ENCODE results near the gene EIF5.
"Not testable (repeated sequence)": the region's sequence is repeated elsewhere in the genome, so short reads cannot be mapped to it uniquely, and the experiment has no call there.

Gene EIF5

DNA sequence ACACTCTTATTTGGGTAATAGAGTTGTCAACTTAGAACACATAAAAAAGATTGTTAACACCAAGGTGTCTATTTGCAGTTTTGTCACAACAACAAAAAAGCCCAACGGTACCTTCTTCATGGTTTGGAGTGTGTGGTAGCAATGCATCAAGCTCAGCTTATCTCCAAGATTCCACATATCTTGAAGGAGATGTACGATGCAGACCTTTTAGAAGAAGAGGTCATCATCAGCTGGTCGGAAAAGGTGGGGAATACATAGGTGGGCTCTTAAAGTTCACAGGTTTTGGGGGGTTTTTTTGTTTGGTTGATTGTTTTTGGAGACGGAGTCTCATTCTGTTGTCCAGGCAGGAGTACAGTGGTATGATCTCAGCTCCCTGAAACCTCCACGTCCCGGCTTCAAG is 5.5 kb downstream of the EIF5 start:
- DNase-seq, result no peak

DNA sequence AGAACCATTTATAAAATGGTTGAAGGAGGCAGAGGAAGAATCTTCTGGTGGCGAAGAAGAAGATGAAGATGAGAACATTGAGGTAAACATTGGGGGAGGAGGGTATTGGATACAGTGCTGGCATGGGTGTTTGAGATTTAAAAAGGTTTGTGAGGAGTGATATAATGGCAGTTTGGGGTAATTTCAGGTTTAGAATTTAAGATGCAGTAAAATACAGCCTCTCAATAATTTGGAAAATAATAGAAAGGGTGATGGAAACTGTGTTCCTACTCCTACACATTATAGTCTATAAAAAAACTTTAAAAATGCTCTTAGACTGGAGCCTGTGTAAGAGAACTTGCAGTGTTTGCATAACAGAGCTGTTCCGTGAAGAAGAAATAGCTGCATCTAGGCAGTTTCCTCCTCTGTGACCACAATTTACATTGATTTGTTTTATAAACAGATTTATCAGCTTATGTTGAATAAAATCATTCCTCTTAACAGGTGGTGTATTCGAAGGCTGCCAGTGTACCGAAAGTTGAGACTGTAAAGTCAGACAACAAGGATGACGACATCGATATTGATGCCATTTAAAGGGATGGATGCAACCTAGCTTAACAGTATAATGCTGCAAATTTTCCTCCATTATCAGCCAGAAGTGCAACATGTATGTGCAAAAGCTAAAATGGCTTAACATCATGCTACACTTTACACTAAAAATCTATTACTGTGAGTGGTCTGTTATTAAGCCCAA is 6.6 kb downstream of the EIF5 start:
- DNase-seq, result no peak

DNA sequence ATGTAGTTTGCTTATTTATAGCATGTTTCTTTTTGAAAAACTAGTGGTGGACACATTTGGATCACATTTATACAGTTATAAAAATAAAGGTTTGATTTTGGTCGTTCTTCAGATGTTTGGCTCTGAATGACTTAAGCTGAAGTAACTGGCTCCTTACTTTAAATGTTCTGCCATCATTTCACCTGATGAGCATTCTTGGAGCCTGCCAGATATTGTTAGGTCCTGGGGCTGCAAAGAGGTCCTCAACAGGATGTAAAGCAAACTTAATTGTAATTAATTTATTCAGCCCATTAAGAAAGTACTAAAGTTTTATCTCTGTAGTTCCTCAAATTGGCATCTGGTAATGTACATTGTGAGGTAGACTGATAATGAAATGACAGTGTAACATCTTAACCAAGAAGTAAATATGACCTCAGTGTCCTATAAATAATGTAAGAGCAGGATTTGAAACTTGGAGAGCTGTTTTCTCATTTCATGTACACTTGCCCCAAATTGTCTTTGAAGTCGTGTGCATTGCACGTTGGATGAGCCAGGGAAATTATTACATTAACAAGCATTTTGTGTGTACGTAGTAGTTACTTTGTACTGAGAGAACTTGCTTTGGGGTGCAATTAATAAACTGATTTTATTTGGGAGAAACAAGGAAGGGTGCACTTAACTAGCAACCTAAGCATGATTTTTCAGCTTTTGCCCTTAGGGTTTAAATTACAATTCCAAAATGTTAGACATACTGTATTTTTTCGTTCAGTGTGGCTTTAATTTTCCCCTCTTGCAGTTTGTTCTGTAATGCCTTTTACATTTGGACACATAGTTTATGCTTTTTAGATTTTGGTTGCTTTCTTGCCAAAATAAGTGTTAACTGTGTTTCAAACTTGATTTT is 7.5 kb downstream of the EIF5 start:
- no peak for DNase-seq

DNA sequence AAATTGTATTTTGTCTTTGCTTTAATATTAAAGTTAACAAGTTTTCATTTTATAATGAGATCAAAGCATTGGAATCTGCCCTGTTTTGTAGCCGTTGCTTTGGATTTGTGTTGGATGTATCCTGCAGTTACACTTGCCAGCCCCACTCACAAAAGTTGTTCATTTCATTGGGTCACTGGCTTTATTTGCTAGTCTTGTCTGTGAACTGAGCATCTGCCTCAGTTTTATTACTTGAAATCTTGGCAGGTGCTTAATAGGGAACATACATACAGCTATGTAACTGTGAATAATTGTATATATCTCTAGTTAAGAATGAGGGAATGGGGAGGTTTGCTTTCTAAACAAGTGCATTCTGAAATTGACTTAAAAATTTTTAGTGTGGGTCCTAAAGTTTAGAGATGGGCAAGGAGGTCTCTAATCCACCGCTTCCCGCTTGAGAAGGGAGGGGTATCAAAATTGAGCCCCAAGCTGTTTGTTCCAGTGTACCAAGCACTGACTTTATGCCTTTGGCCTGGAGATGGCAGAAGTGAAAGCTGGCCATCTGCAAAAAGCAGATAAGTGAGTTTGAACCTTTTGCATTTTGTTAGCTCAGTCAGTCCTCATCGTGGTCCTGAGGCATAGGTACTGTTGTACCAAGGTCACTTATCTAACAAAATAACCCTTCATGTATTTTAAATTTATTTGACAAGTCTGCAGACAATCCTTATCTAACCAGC is 9.3 kb downstream of the EIF5 start:
- no peak for DNase-seq

DNA sequence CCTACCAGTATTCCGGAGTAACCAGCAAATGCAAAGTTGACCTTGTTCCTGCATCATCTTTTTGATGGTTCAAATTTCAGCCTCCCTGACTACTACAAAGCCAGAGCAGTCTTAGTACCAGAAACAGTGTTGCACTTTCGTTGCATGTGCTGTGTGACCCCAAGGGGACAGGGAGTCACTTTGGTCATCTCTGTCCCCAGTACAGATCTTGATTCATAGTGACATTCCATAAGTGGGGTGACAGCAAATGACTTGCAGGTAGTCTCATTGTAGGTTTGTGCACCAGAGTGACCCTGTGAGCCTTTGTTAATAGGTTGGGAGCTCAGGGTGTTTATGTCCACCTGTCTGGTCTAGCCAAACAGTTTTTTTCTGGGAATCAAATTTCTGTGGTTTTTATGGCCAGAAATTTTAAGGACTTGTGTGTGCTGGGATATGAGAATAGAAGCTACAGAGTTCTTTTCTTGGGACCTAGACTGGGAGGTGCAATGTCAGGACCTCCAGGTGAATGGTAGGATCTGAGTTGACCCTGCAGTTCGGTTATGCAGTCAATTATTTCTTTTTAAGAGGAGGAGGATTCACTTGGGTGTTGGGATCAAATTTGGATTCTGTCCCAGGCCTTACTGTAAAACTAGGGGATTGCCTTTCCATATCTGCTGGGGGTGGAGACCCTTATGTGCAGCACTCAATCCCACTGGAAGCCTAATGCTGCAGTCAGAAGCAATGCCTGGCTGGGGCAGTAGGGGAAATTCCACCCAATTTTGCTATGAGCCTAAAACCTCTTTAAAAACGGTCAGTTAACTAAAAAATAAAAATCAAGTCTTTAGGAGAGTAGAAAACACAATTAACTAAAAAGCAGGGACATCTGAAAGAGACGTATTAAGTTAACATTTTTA is 10.1 kb downstream of the EIF5 start:
- DNase-seq, result no peak

DNA sequence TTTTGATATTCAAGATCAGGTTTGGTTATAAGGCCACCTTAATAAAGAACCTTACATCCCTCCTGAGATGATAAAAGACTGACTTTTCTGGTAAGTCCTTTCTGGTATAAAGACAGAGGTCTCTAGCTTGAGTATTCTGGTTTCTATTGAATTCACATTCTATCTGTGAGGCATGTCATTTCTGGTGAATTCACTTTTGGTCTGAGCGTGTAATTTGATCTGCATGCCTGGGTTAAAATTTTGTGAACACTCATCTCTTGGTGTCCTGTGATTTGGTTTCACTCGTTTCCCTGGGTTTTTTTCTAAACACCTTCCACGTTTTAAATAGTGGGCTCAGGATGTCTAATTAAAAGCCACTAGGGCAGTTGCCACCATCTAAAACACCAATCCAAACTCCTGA is 12.2 kb downstream of the EIF5 start:
- DNase-seq, result no peak

DNA sequence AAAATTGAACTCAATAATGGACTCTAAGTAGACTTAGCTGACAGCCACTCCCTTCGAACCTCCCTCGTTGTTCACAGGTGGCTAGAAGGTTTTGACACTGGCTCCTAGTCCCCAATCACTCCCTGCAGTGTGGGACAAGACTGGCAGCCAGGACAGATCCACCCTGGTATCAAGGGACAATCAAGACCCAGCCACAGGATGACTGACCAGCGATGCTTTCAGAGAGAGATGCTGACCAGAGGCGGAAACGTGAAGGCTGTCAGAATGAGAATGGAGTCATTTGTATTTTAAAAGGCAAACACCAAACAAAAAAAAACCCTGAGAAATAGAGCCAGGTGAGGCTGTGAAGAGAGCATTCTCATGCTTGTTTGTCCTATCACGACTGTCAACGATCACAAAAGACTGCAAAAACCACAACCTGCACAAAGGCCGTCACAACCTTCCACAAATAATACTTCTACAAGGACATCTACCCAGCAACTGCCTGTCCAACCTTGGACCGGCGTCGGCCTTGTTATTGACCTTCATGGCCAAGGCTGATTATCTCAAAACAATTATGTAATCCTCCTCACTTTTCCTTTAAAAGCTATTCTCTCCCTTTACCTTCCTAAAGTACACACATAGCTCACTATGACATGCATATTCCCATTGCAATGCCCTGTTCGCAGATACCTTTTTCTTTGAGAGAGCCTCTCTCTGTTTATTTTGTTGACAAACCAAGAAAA is 13.2 kb downstream of the EIF5 start:
- DNase-seq, result no peak

DNA sequence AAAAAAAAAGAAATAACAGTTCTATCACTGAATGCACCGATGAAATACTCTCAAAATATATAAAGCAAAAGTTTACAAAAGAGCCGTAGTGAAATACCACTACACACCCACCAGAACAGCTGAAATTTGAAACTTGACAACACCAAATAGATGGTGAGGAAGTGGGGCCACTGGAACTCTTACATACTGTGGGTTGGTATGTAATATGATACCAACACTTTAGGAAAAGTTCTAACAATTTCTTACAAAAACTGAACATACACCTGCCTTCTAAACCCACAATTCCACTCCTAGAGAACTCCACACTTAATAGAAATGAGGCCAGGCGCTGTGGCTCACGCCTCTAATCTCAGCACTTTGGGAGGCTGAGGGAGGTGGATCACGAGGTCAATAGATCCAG is 14.1 kb downstream of the EIF5 start:
- DNase-seq, result no peak

DNA sequence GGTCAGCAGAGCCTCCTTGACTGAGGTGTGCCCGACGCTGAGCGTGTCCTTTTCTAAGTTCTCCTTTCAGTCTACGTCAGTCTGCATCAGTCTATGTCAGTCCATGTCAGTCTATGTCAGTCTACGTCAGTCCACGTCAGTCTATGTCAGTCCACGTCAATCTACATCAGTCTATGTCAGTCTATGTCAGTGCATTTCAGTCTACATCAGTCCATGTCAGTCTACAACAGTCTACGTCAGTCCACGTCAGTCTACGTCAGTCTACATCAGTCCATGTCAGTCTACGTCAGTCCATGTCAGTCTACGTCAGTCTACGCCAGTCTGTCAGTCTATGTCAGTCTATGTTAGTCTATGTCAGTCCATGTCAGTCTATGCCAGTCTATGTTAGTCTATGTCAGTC is 15.9 kb downstream of the EIF5 start:
- no peak for DNase-seq

DNA sequence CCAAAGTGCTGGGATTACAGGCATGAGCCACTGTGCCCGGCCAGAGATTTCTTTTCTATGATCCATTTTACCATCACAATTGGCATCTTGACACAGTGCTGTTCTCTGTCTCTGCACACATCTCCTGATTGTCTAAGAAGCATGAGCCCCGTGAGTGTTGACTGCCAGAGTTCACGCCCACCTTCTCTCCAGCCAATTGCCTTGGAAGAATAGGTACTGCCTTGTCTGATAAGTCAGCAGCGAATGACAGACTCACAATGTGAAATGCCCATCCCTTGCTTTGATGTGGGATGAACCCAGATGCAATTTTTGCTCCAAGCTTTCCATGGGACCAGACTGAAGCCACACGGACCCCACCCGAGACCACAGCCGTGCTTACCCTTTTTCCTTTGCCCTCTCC is 19.3 kb downstream of the EIF5 start:
- DNase-seq, result no peak

DNA sequence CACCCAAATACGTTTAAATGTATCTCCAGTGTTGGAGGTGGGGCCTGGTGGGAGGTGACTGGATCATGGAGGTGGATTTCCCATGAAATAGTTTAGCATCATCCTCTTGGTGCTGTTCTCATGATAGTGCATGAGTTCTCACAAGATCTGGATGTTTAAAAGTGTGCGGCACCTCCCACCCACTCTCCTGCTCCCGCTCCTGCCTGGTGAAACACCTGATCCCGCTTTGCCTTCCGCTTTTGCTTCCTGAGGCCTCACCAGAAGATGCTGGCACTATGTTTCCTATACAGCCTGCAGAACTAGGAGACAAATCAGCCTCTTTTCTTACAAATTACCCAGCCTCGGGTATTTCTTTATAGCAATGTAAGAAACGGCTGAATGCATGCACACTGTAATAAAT is 20.1 kb downstream of the EIF5 start:
- no peak for DNase-seq

DNA sequence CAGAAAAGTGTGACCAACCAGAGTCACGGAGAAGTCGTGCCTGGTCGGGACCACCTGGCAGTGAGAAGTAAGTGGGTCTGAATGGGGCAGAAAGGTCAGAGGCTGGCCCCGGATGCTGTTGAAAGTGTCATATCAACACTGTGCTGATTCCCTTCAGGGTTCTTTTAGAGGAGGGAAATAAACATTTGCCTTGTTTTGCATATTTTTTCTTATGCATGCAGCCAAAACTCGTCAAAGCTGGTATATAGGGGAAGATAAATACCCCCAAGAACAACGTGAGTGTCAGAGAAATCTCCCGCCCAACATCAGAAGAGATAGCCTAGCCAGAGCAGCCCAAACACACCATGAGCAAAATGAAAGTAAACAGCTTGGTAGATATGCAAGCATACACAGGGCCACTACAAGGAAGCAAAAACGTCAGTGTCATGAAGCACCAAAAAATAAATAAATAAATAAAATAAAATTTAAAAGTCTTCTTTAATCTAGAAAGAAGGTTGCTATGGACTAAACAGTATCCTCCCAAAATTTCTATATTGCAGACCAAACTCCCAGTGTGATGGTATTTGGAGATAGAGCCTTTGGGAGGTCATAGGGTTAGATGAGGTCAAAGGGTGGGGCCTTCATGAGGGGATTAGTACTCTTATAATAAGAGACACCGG is 22.1 kb downstream of the EIF5 start:
- DNase-seq, result no peak

DNA sequence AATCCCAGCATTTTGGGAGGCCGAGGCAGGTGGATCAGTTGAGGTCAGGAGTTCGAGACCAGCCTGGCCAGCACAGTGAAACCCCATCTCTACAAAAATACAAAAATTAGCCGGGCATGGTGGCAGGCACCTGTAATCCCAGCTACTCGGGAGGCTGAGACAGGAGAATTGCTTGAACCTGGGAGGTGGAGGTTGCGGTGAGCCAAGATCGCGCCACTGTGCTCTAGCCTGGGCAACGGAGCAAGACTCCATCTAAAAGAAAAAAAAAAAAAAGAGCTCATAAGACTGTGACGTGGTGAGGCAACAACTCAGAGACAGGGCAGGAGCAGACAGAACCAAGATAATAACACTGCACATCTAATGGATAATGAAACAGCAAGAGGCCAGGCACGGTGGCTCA is 23.5 kb downstream of the EIF5 start:
- not testable (repeated sequence) for DNase-seq

DNA sequence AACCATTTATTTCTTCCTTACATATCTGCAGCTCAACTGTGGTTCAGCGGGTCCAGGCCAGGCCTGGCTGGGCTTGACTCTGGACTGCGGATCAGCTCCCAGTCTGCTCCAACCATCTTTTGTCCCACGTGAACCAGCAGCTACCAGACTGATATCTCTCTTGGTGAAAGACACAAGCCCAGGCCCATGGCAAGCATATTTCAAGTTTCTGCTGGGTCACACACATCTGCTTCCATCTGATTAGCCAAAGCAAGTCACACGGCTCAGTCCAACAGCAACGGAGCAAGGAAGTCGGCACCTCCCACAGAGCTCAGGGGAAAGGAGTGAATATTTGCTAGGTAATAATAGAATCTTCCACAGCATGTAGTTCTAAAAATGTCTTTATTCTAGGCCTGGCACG is 26.5 kb downstream of the EIF5 start:
- DNase-seq, result no peak

DNA sequence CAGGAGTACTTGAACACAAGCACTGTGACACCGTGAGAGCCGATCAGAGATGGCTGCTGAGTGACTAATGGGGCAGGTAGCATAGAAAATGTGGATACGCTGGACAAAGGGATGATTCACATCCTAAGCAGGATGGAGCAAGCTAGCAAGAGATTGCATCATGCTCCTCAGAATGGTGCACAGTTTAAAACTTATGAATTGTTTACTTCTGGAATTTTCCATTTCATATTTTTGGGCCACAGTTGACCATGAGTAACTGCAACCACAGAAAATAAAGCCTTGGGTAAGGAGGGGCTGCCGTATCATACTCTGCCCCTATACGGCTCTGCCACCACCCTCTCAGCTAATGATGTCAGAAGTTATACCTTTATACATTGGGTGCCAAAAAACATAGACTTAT is 27.8 kb downstream of the EIF5 start:
- no peak for DNase-seq

DNA sequence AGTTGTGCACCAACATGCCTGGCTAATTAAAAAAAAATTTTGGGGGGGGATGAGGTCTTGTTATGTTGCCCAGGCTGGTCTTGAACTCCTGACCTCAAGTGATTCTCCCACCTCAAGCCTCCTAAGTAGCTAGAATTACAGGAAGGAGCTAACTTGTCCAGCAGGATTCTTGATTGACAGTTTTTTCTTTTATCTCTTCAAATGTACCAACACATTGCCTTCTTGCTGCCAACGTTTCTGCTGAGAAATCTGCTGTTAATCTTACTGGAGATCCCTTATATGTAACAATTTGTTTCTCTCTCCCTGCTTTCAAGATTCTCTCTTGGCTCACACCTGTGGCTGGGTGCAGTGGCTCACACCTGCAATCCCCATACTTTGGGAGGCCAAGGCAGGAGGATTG is 28.7 kb downstream of the EIF5 start:
- DNase-seq, result no peak

DNA sequence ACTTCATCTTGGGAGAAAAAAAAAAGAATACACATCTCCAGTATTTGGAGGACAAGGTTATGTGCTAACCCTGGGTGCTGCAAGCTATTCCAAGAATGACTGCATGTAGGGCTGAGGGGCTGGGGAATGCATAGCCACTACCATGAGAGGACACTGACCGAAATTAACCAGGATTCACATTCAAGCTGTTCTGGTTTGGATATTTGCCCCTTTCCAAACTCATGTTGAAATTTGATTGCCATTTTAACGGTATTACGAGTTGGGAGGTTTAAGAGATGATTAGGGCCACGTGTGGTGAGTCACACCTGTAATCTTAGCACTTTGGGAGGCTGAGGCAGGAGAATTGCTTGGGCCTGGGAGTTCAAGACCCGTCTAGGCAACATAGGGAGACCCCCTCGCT is 32.7 kb downstream of the EIF5 start:
- no peak for DNase-seq

DNA sequence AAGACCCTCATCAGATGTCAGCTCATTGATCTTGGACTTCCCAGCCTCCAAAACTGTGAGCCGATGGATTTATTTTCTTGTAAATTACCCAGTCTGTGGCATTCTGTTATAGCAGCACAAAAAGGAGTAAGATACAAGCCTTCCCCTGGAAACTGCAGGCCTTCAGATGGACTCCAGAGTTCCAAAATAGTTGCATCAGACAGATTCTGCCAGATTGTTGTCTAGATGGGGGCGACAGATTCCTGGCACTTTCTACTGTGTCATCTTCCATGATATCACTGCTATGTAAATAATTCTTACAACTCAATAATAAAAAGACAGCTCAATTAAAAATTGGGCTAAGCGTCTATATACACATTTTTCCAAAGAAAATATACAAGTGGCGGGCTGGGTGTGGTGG is 34.0 kb downstream of the EIF5 start:
- DNase-seq, result no peak

DNA sequence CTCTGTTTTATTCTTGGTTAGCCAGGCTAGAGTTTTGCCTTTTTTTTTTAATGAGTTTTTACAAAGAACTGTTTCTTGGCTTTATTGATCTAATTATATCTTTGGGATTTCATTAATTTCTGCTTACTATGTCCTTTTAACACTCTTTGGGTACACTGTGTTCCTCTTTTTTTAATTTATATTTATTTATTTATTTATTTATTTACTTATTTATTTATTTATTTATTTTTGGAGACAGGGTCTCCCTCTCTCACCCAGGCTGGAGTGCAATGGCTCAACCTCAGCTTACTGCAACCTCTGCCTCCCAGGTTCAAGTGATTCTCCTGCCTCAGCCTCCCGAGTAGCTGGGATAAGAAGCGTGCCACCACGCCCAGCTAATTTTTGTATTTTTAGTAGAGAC is 36.0 kb downstream of the EIF5 start:
- DNase-seq, result no peak

DNA sequence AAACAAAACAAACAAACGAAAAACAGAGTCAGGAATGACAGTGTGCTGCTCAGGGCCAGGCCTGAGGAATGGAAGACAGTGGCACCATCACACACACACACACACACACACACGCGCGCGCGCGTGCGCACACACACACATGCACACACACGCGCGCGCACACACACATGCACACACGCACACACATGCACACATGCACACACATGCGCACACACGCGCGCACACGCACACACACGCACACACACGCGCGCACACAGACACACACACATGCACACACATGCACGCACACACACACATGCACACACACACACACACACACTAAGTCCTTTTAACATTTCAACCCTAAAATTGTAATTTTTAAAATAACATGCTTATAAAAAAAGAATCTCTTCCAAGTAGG is 38.0 kb downstream of the EIF5 start:
- no peak for DNase-seq

DNA sequence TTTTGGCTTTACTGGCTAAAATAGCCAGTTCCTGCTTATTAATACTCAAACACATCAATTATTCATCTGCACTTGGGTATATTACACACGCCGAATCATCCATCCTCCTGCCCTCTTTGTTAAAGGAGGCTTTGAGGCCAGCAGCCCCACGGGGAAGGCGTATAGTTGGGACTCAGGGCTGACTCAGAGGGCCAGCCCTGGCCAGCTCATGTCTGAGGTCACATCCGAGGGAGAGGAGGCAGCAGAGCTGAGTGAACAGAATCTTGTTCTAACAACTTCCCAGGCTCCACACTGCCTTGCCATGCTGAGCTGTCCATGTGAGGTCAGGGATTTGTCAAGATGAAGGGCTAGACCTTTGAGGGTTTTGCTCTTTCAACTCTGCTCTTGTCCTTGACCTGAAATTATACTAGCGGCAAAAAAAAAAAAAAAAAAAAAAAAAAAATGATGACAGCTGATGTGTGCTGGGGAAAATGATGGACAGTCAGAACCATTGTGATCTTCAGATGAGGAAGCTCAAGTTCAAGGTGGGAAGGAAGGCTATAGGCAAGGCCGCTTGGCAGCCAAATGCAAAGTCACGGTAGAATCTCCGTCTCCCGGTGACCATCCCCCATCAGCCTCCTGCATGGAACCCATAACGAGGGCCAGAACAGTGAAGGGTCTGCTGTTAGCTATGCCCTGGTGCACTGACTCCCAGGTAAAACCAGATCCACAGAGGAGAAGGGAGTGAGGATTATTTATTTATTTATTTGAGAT is 38.7 kb downstream of the EIF5 start:
- no peak for DNase-seq

Data from activated CD4-positive, alpha-beta T cell treated with anti-CD3 and anti-CD28 coated beads, Interleukin-2, Interleukin-6, amounts not matched to agents 100 ng/mL and 50 ng/mL, durations not matched to agents 16 hours and 8 hours (primary cell).